Left forelimb (tissue), 1 donor: Measurements from ENCODE around the gene PPP1R15B.

ENCODE experiments used
- DNase-seq: peaks from one replicate; pipeline ENCODE4 v3.0.0-alpha.2; 2018; ENCODE audit warnings: low spot score

Gene PPP1R15B

GRCh38 chr1:204400882-204401510 is 10.6 kb downstream of the PPP1R15B start:
- no peak for DNase-seq

GRCh38 chr1:204398197-204399125 is 13.2 kb downstream of the PPP1R15B start:
- DNase-seq, result no peak

GRCh38 chr1:204396015-204396583 is 15.5 kb downstream of the PPP1R15B start:
- no peak for DNase-seq

- no peak for DNase-seq
These were observed 20.0 kb downstream of the PPP1R15B start for GRCh38 chr1:204391629-204392028.

DNA sequence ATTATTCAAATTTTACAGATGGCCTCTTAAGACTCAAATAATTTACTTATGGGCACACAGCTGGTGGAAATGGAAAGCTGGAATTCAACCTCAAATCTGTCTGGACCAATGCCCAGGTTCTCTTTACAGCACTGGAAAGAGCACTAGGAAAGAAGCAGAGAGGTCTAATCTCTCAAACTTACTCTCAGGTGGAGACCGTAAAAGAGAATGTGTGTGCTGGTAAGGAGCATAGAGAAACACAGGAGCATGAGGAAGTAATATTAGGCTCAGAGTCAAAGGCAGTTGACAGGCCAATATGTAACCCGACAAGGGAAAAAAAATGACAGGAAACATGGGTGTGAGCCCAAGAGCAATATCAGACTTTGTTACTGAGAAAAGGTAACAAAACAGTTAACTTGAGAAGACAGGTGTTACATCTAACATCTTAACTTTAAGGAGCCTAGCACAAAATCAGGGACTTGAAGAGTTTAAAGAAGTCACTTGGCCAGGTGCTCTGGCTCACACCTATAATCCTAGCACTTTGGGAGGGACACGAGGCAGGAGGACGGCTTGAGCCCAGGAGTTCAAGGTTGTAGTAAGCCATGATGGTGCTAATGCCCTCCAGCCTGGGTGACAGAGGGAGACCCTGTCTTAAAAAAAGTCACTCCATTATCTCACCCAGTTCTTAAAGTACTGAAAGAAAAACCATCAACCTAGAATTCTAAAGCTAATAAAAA is 20.7 kb downstream of the PPP1R15B start:
- DNase-seq, result no peak

DNA sequence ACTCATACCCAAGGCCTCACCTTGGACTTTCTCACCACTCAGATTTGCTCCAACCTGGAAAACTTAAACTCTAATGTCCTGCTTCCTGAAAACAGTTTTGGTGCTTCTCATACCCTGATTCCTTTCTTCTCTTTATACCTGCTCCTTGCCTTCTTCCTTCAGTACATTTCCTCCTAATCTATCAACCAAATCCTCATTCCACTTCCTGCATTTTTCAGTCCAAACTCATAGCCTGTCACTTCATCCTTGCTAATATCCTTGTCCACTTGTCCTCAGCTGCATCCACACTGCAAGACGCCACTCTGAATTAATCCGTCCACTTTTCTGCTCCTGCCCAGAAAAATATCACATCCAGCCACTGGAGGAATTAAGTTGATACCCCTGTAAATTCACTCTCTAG is 25.9 kb downstream of the PPP1R15B start:
- DNase-seq, result no peak

DNA sequence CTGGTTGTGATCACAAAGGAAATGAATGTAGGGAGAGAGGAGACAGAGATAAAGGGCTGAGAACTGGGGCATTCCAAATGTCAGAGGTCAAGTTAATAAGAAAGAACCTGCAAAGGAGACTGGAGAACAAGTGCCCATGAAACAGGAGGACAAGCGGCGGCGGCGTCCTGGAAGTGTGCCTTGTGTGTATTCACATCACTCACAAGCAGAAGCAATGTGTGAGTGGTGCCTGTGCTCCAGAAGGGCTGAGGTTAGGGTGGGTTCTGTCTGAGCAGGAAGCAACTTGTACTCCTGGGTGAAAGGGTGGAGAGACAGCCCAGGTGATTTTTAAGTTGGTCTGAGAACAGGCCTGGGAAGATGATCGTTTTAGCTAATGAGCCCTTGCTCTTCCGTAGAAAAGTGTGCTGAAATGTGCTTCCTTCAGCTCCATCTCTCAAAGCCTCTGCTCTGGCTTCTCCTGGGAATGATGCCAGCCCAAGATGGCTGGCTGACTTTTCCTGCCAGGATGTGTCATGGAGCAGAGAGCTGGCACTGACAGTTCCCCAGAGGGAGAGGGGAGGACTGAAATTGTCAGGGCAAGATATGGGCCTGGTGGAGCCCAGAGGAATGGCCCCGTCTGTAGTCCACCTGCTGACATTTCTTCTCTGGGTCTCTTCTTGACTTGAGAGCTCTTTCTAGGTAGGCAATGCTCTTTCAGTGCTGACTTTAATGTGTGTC is 26.8 kb downstream of the PPP1R15B start:
- DNase-seq, result no peak

GRCh38 chr1:204383163-204383904 is 28.3 kb downstream of the PPP1R15B start:
- no peak for DNase-seq

- no peak for DNase-seq
These were observed 28.9 kb downstream of the PPP1R15B start for GRCh38 chr1:204382714-204383083.

- no peak for DNase-seq
These were observed 31.3 kb downstream of the PPP1R15B start for GRCh38 chr1:204380293-204380831.

- DNase-seq, result no peak
These were observed 33.6 kb downstream of the PPP1R15B start for GRCh38 chr1:204377800-204378668.

DNA sequence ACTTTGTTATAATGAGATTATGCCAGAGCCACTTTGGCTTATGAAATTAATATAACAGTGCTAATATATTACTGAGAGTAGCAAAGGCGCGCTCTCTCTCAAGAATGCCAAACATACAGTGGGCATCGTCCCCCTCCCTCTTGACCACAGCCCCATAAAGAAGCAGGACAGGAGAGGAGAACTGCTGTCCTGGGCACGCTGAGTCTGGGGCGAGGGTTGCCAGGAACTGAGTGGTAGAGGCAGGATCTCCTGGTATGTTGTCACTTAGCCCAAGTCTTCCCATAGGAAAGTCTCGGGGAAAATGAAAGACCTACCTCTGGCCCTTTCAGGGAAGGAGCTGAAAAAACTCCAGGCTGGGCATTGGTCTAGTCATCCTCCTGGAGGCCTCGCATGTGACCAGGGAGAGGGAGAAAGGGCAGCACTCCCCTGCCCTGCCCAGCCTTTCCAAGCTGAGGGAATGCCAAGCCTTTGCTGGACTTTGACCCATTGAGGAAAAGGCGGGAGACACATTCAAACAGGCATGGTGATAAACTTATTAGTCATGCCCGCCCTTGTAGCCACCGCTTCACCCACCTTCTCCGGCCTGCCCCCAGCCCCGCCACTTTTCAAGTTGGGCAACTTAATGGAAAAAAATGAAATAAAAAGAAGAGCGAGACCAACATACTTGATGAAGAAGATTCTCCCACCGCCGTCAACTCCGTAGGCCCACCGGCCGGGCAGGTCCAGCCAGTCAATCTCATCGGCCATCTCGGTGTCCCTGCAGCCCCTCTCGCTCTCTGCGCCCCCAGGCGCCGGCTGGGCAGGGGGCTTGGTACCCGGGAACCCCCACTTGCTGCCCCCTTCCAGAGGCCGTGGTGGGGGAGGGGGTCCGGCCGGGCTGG is 34.5 kb downstream of the PPP1R15B start:
- no peak for DNase-seq

GRCh38 chr1:204376465-204376864 is 35.2 kb downstream of the PPP1R15B start:
- no peak for DNase-seq

DNA sequence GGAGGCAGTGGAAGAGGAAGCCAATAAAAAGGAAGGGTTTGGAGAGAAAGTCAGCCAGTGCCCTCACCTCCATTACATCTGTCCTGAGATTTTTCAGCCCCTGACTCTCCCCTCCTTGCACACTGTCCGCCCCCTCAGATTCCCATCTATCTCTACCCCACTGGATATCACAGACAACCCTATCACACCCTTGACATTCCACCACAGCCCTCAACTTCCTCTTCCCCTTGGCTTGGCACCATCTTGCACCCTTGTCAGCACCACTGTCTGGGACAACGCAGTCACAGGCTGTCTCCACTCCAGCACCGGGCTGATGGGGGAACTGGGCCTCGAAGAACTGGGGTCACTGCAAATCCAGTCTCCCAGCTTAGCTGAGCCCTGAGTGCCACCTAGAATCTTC is 37.7 kb downstream of the PPP1R15B start:
- DNase-seq, result no peak

GRCh38 chr1:204370176-204370575 is 41.4 kb downstream of the PPP1R15B start:
- no peak for DNase-seq

GRCh38 chr1:204368996-204369726 is 42.5 kb downstream of the PPP1R15B start:
- DNase-seq, result no peak

DNA sequence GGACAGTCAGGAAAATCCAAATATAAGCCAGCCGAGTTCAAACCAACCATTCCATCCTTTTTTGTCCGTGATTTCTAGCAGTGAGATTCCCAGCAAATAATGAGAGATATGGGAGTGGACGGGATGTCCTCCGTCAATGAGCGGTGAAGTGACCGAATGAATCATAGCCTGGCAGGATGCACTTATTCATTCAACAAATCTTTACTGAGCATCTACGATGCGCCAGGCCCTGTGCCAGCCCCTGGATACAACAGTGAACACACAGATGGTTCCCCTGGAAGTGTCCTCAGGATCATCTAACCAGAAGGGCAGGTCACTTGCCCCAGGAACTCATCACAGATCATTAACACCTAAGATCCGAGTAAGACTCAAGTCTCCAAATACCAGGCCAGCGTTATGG is 43.7 kb downstream of the PPP1R15B start:
- no peak for DNase-seq
